GM12874 (cell line): Measurements from ENCODE around the gene RAD51B.

ENCODE experiments used
- TF ChIP-seq, protein P1 (sequence below): IDR thresholded peaks from 2 replicates; pipeline ENCODE4 v1.5.1; 2011; ENCODE audit warnings: low read depth, mild to moderate bottlenecking, control low read depth, low read length, moderate library complexity; ENCODE audit not compliant: insufficient read depth

The RAD51B gene

GRCh38 chr14:68519671-68520187 is 700.1 kb downstream of the RAD51B start:
- TF ChIP-seq, protein P1, sequence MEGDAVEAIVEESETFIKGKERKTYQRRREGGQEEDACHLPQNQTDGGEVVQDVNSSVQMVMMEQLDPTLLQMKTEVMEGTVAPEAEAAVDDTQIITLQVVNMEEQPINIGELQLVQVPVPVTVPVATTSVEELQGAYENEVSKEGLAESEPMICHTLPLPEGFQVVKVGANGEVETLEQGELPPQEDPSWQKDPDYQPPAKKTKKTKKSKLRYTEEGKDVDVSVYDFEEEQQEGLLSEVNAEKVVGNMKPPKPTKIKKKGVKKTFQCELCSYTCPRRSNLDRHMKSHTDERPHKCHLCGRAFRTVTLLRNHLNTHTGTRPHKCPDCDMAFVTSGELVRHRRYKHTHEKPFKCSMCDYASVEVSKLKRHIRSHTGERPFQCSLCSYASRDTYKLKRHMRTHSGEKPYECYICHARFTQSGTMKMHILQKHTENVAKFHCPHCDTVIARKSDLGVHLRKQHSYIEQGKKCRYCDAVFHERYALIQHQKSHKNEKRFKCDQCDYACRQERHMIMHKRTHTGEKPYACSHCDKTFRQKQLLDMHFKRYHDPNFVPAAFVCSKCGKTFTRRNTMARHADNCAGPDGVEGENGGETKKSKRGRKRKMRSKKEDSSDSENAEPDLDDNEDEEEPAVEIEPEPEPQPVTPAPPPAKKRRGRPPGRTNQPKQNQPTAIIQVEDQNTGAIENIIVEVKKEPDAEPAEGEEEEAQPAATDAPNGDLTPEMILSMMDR, result no peak

DNA sequence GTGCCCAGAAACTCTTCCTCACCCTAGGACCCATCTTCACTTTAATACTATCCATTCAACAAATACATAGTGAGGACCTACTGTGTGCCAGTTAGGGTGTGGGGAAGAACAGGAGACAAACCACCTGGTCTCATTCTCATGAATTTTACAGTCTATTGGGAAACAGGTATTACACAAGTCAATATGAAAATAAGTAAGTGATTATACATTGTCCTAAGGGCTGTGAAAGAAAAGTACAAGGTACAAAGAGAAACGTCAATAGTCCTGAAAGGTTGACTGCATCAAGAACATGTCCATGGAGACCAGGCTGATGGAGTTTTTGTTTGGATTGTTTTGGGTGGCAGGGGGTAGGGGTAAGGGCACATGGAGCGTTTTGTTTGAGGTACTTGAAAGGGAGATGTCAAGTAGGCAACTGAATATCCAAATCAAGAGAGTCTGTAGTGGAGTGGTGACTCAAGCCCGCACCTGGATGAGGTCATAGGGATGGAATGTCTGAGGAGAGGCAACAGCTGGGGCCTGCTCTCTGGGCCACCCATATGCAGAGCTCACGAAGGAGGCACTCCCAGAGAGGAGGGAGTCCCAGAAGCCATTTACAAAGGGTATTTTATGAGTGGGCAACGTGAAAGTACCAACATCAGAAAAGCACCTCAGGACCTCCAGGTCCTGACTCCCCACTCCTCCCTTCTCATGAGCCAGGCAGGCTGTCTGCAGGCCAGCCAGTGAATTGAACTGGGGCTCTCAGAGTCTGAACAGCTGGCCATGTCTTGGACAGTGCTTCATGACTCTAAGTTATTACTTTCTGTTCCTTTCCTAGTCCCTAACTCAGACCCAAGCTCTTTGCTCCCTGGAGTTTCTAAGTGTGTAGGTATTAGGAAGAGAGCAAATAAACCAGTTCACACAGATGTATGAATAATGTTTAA is 701.3 kb downstream of the RAD51B start:
- TF ChIP-seq, protein P1, result no peak

DNA sequence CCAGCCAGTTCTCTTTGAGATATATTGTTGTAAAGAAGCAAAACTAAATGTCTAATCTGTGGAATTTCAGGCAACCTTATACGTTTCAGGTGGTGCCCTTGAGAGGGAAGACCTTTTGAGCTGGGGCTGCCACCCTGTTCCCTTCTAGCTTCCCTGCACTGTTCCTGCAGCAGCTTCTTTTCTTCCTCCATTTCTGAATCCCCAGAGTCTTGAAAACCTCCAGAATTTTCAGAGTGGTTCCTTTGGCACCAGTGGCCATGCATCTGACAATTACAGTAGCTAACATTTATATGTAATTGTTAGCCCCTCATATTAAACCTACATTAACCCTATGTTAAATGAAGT is 702.0 kb downstream of the RAD51B start:
- TF ChIP-seq, protein P1, result no peak

GRCh38 chr14:68521961-68522509 is 702.5 kb downstream of the RAD51B start:
- TF ChIP-seq, protein P1, result no peak

DNA sequence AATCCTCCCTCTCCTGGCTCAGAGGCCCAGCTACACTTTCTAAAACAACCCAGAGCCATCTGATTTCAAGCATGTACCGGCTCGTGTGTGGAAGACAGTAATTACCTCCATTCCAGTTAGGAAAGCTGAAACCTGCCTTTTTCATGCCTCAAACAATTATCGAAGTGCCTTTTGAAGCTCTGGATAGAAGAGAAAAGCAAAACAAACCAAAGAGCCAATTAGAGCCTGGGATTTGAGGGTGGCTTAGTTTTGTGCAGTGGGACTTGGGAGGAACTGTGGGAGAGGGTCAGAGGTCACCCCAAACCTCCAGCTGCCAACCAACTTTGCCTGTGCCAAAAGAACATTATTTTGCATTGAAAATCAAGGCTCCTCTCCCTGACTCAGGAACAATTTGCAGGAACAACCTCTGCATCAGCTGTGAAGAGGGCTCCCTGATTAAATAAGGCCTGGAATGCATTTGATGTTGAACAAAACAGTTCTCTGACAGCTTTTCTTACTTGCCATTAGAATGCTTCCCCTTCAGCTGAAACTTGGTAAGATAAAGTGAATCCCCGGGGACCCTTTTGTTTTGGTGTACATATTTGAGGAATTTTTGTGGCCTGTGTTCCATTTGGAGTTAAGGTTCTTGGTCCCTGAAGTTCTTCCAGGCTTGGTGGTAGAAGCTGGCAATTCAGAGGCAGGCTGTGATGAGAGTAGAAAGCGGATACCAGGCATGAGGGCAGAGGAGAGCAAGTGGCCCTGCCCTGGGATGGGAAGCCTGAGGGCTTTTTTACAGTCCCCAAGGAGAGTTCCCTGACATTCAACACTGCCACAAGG is 703.1 kb downstream of the RAD51B start:
- TF ChIP-seq, protein P1, result no peak

DNA sequence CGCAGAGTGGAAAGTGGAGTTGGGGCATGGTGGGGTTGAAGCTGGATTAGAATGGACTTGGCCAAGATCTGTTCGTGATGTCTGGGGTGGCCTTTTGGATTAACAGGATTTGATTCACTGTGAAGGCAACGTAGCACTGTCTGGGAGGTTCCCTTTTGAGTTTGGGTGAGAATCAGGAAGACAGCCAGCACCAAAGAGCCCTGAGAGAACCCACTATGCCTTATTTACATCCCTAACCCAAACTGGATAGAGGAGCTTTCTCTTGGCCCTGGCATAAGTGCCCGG is 703.7 kb downstream of the RAD51B start:
- TF ChIP-seq, protein P1, result no peak
